OCI-LY3 (cell line): ENCODE measurements around the gene IGHMBP2.

ENCODE experiments used
- H2AFZ ChIP-seq: fragments of 200-600, 300-600 bp; shearing (Covaris generic); 2 replicates; pipeline ENCODE4 v1.6.0; 2014; ENCODE audit warnings: antibody characterized with exemption, low read depth, low read length
- H3K27ac ChIP-seq: fragments of 200-600, 300-600 bp; sonication (generic); 2 replicates; pipeline ENCODE4 v1.5.1; 2014; ENCODE audit warnings: mild to moderate bottlenecking, low read length, moderate library complexity, mixed read lengths
- H3K27me3 ChIP-seq: fragments of 200-600, 300-600 bp; sonication (generic); 2 replicates; pipeline ENCODE4 v1.6.1; 2014; ENCODE audit warnings: low read depth, low read length, mixed read lengths
- H3K36me3 ChIP-seq: fragments of 200-600, 300-600 bp; sonication (generic); replicated peaks from 2 replicates; pipeline ENCODE3; 2014; ENCODE audit warnings: low read depth, low read length, mixed read lengths
- H3K4me1 ChIP-seq: fragments of 300-600, 200-600 bp; sonication (generic); 2 replicates; pipeline ENCODE4 v1.6.1; 2014; ENCODE audit warnings: low read length, mixed read lengths
- H3K4me2 ChIP-seq: fragments of 200-600, 300-600 bp; sonication (generic); 2 replicates; pipeline ENCODE4 v1.6.1; 2014; ENCODE audit warnings: low read length, mixed read lengths
- H3K4me3 ChIP-seq: fragments of 300-600, 200-600 bp; sonication (generic); 2 replicates; pipeline ENCODE4 v1.5.1; 2014; ENCODE audit warnings: antibody characterized with exemption, mild to moderate bottlenecking, low read length, moderate library complexity
- H3K79me2 ChIP-seq: fragments of 300-600, 200-600 bp; shearing (Covaris generic); 2 replicates; pipeline ENCODE4 v1.6.1; 2014; ENCODE audit warnings: mild to moderate bottlenecking, low read length, mixed read lengths
- H3K9ac ChIP-seq: fragments of 300-600, 200-600 bp; shearing (Covaris generic); 2 replicates; pipeline ENCODE4 v1.6.0; 2014; ENCODE audit warnings: mild to moderate bottlenecking, low read length, moderate library complexity
- H3K9me3 ChIP-seq: fragments of 200-600, 300-600 bp; shearing (Covaris generic); 2 replicates; pipeline ENCODE4 v1.6.1; 2014; ENCODE audit warnings: low read length, mixed read lengths; ENCODE audit not compliant: insufficient read depth
- H4K20me1 ChIP-seq: fragments of 200-600, 300-600 bp; sonication (generic); 2 replicates; pipeline ENCODE4 v1.6.1; 2016; ENCODE audit warnings: low read length, mixed read lengths; ENCODE audit not compliant: insufficient read depth
- EZH2phosphoT487 ChIP-seq: fragments of 200-600 bp; shearing (Covaris generic); IDR thresholded peaks from 2 replicates; pipeline ENCODE4 v1.6.1; 2018; ENCODE audit warnings: antibody characterized with exemption, mixed run types, low read depth
- TF ChIP-seq, protein P1 (sequence below): fragments of 200-600, 300-600 bp; sonication (generic); IDR thresholded peaks from 2 replicates; pipeline ENCODE4 v1.5.1; 2014; ENCODE audit warnings: antibody characterized with exemption, low read length, low read depth

Gene IGHMBP2

DNA sequence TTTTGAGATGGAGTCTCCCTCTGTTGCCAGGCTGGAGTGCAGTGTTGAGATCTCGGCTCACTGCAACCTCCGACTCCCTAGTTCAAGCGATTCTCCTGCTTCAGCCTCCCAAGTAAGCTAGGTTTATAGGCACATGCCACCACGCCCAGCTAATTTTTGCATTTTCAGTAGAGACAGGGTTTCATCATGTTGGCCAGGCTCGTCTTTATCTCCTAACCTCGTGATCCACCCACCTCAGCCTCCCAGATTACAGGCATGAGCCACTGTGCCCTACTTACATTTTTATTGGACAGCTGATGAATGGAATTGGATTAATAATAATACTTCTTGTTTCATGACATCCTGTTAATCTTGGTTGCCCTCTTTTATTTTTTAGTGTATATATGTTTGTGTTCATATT, 80.1 kb downstream of the IGHMBP2 start:
- Histone ChIP-seq H3K36me3 (no peaks in the 10 kb centered on the region), H3K4me2 (no peak overlapping the region), H3K9me3 (no peaks in the 10 kb centered on the region), H3K4me3 (no peak overlapping the region), H3K27me3 (peaks cover 42% of the 10 kb centered on the region), H4K20me1 (no peaks in the 10 kb centered on the region), H3K79me2 (no peaks in the 10 kb centered on the region), H2AFZ (no peak overlapping the region), H3K27ac (no peak overlapping the region), H3K4me1 (no peaks in the 10 kb centered on the region), H3K9ac (no peak overlapping the region)
- no peak for TF ChIP-seq EZH2phosphoT487
- TF ChIP-seq, protein P1, sequence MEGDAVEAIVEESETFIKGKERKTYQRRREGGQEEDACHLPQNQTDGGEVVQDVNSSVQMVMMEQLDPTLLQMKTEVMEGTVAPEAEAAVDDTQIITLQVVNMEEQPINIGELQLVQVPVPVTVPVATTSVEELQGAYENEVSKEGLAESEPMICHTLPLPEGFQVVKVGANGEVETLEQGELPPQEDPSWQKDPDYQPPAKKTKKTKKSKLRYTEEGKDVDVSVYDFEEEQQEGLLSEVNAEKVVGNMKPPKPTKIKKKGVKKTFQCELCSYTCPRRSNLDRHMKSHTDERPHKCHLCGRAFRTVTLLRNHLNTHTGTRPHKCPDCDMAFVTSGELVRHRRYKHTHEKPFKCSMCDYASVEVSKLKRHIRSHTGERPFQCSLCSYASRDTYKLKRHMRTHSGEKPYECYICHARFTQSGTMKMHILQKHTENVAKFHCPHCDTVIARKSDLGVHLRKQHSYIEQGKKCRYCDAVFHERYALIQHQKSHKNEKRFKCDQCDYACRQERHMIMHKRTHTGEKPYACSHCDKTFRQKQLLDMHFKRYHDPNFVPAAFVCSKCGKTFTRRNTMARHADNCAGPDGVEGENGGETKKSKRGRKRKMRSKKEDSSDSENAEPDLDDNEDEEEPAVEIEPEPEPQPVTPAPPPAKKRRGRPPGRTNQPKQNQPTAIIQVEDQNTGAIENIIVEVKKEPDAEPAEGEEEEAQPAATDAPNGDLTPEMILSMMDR = no peak

DNA sequence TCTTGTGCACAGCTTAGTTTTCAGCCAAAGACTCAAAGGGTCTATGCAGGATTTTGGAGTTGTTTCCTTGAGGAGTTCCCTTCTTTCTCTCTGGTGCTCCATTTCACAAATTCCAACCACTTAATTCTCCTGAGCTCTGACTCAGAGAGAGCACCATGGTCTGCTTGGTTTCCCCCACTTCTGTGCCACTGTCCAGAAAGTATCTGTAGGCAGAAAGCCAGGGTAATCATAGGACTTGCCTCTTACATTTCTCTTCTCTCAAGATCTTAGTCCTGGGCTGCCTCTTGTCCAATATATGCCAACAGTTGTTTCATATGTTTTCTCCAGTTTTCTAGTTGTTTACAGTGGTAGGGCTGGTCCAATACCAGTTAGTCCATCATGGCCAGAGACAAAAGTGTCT, 83.5 kb downstream of the IGHMBP2 start:
- Histone ChIP-seq H3K9ac (no peak overlapping the region), H3K27ac (no peak overlapping the region), H3K36me3 (no peaks in the 10 kb centered on the region), H3K4me1 (no peaks in the 10 kb centered on the region), H3K27me3 (peaks cover 52% of the 10 kb centered on the region), H2AFZ (no peak overlapping the region), H3K4me2 (no peak overlapping the region), H4K20me1 (no peaks in the 10 kb centered on the region), H3K4me3 (no peak overlapping the region), H3K79me2 (no peaks in the 10 kb centered on the region), H3K9me3 (no peaks in the 10 kb centered on the region)
- TF ChIP-seq, protein P1 = no peak
- no peak for TF ChIP-seq EZH2phosphoT487

DNA sequence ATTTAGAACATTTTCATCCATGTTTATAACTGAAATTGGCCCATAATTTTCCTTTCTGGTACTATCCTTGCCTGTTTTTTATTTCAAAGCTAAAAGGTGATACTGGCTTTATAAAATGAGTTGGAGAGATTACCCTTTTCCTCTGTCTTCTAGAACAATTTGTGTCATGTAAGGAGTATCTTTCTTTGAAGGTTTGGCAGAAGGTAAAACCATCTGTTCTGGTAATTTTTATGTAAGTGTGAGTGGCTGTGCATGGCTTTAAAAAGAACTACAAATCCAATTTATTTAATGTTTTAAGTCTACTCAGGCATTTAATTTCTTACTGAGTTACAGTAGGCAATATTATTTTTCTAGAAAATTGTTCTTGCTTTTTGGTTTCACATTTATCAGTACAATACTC, 84.8 kb downstream of the IGHMBP2 start:
- Histone ChIP-seq H3K9me3 (no peaks in the 10 kb centered on the region), H2AFZ (no peak overlapping the region), H3K9ac (no peak overlapping the region), H3K4me3 (no peak overlapping the region), H3K27me3 (peaks cover 45% of the 10 kb centered on the region), H3K36me3 (no peaks in the 10 kb centered on the region), H3K4me2 (no peak overlapping the region), H3K79me2 (no peaks in the 10 kb centered on the region), H4K20me1 (no peaks in the 10 kb centered on the region), H3K4me1 (no peaks in the 10 kb centered on the region), H3K27ac (no peak overlapping the region)
- TF ChIP-seq, protein P1 = no peak
- TF ChIP-seq EZH2phosphoT487 = no peak
